PC-9 (cell line): ENCODE measurements around the gene RTN4R. TPM values are rescaled to one million over a fixed set of nuclear protein-coding genes. Genes with fewer than 3 reads are reported as not detected.
"Not testable (repeated sequence)": the region's sequence is repeated elsewhere in the genome, so short reads cannot be mapped to it uniquely, and the experiment has no call there.

Experiments
- BruUV-seq: library from RNA; stranded (reverse); fragments of 400-500 nt; replicated peaks from 2 replicates; lab custom pipeline; 2021; lab: Mats Ljungman, UMichigan
- CTCF ChIA-PET: fragments of 300-600 bp; sonication (Branson Sonifier 250); formaldehyde crosslinking; loops from one replicate; lab custom pipeline; 2022; ENCODE audit warnings: antibody characterized with exemption; lab: Charles Lee
- POLR2A ChIA-PET: fragments of 300-600 bp; sonication (Branson Sonifier 250); formaldehyde crosslinking; loops from one replicate; lab custom pipeline; 2022; ENCODE audit warnings: antibody characterized with exemption; ENCODE audit not compliant: unreplicated experiment; lab: Charles Lee
- DNase-seq, 2 experiments: peaks; one replicate each; pipeline versions ENCODE4 v3.0.0 to v3.0.0-alpha.2; 2015 to 2022; ENCODE audit warnings: mixed read lengths in 1 of 2
- H2AFZ ChIP-seq: fragments of 200-600 bp; sonication (generic); 2 replicates; pipeline ENCODE4 v1.8.1; 2017; ENCODE audit warnings: antibody characterized with exemption
- H3F3A ChIP-seq: fragments of 200-600 bp; sonication (generic); 2 replicates; pipeline ENCODE4 v1.8.1; 2017; ENCODE audit warnings: antibody characterized with exemption, mild to moderate bottlenecking, low read depth; ENCODE audit not compliant: insufficient read depth
- H3K27ac ChIP-seq: fragments of 200-600 bp; sonication (generic); 2 replicates; pipeline ENCODE4 v1.6.1; 2016; ENCODE audit warnings: mixed run types
- H3K27me3 ChIP-seq: fragments of 200-600 bp; sonication (generic); 2 replicates; pipeline ENCODE4 v1.6.1; 2016; ENCODE audit warnings: low read depth, mixed run types; ENCODE audit not compliant: insufficient read depth
- H3K36me3 ChIP-seq: fragments of 200-600 bp; sonication (generic); 2 replicates; pipeline ENCODE4 v1.6.1; 2016; ENCODE audit warnings: low read depth, mixed run types
- H3K4me1 ChIP-seq: fragments of 200-600 bp; sonication (generic); replicated peaks from 2 replicates; pipeline ENCODE4 v1.6.1; 2016; ENCODE audit warnings: mixed run types; ENCODE audit not compliant: insufficient read depth
- H3K4me2 ChIP-seq: fragments of 200-600 bp; sonication (generic); 2 replicates; pipeline ENCODE4 v1.6.1; 2017; ENCODE audit warnings: mixed run types
- H3K4me3 ChIP-seq: fragments of 200-600 bp; sonication (generic); 2 replicates; pipeline ENCODE4 v1.6.1; 2016; ENCODE audit warnings: mixed run types
- H3K79me2 ChIP-seq: fragments of 200-600 bp; sonication (generic); 2 replicates; pipeline ENCODE4 v1.6.1; 2017; ENCODE audit warnings: low read depth, mixed run types
- H3K9me2 ChIP-seq: fragments of 200-600 bp; sonication (generic); 2 replicates; pipeline ENCODE4 v1.8.1; 2017; ENCODE audit warnings: mild to moderate bottlenecking; ENCODE audit not compliant: insufficient read depth
- H3K9me3 ChIP-seq: fragments of 200-600 bp; sonication (generic); 2 replicates; pipeline ENCODE4 v1.8.1; 2016; ENCODE audit warnings: low read depth; ENCODE audit not compliant: insufficient read depth
- H4K20me1 ChIP-seq: fragments of 200-600 bp; sonication (generic); 2 replicates; pipeline ENCODE4 v1.8.1; 2017; ENCODE audit not compliant: insufficient read depth
- EZH2 ChIP-seq: fragments of 200-600 bp; sonication (generic); IDR thresholded peaks from 2 replicates; pipeline ENCODE4 v1.8.0; 2017; ENCODE audit warnings: antibody characterized with exemption, low read depth
- intact Hi-C: fragments of 100-400 bp; cut with micrococcal nuclease; formaldehyde crosslinking; loops from one replicate; pipeline ENCODE4 v1.10.0; 2022; ENCODE audit not compliant: unreplicated experiment
- total RNA-seq: library from RNA; stranded (reverse); gene quantifications from 2 replicates; pipeline ENCODE4 v1.2.3, GENCODE V29; 2021
- TF ChIP-seq, protein P1 (sequence below): fragments of 200-600 bp; sonication (generic); conservative IDR thresholded peaks from 2 replicates; pipeline ENCODE4 v1.6.1; 2017; ENCODE audit warnings: mixed run types, antibody characterized with exemption, mild to moderate bottlenecking, moderate library complexity

The RTN4R gene
- total RNA-seq, 1 experiment from 2014 or later = 5.0 TPM

DNA sequence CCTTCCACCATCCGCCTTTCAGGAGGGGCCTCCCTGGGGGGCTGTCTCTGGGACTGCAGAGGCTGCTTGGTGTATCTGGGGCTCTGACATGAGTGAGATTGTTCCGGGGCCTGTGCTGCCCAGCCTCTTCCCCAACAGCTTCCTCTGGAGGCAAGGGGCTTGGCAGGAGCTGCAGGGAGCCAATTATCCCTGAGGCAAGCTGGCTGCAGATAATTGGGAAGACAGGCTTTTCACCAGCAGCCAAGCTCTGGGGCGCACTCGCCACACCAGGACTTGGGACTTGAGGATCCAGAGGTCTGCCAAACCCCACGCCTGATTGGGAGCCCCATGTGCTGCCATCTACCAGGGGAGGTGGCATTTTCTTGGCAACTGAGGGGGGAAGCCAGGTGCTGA is 15.6 kb upstream of the RTN4R start:
- no peak for DNase-seq
- TF ChIP-seq EZH2 = no peak
- TF ChIP-seq, protein P1, sequence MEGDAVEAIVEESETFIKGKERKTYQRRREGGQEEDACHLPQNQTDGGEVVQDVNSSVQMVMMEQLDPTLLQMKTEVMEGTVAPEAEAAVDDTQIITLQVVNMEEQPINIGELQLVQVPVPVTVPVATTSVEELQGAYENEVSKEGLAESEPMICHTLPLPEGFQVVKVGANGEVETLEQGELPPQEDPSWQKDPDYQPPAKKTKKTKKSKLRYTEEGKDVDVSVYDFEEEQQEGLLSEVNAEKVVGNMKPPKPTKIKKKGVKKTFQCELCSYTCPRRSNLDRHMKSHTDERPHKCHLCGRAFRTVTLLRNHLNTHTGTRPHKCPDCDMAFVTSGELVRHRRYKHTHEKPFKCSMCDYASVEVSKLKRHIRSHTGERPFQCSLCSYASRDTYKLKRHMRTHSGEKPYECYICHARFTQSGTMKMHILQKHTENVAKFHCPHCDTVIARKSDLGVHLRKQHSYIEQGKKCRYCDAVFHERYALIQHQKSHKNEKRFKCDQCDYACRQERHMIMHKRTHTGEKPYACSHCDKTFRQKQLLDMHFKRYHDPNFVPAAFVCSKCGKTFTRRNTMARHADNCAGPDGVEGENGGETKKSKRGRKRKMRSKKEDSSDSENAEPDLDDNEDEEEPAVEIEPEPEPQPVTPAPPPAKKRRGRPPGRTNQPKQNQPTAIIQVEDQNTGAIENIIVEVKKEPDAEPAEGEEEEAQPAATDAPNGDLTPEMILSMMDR = no peak
- no peaks in the 10 kb centered on the region for H4K20me1 ChIP-seq
- H3K36me3 ChIP-seq = no peaks in the 10 kb centered on the region
- H3K27me3 ChIP-seq = peaks cover 1% of the 10 kb centered on the region; the same call in 1 of the 2 replicates
- H3K9me3 ChIP-seq = no peaks in the 10 kb centered on the region
- no peak overlapping the region for H3K4me3 ChIP-seq
- H3K4me1 ChIP-seq = no peaks in the 10 kb centered on the region
- POLR2A ChIA-PET = no interaction called here
- H3K27ac ChIP-seq = no peak overlapping the region
- no peaks in the 10 kb centered on the region for H3K79me2 ChIP-seq
- H3K9me2 ChIP-seq = no peaks in the 10 kb centered on the region
- no peak overlapping the region for H3K4me2 ChIP-seq
- BruUV-seq = no TSS peak
- CTCF ChIA-PET = interaction anchor here (0.7 to 0.8 kb wide), 2 partner anchors 127 to 282 kb away, joined by 3 to 11 read pairs; no protein-coding TSS in a partner anchor
- H3F3A ChIP-seq = no peaks in the 10 kb centered on the region
- intact Hi-C loops = loop anchor here (10.0 kb wide), 1 partner anchor 319 kb away; no protein-coding TSS in a partner anchor
- H2AFZ ChIP-seq = no peak overlapping the region

DNA sequence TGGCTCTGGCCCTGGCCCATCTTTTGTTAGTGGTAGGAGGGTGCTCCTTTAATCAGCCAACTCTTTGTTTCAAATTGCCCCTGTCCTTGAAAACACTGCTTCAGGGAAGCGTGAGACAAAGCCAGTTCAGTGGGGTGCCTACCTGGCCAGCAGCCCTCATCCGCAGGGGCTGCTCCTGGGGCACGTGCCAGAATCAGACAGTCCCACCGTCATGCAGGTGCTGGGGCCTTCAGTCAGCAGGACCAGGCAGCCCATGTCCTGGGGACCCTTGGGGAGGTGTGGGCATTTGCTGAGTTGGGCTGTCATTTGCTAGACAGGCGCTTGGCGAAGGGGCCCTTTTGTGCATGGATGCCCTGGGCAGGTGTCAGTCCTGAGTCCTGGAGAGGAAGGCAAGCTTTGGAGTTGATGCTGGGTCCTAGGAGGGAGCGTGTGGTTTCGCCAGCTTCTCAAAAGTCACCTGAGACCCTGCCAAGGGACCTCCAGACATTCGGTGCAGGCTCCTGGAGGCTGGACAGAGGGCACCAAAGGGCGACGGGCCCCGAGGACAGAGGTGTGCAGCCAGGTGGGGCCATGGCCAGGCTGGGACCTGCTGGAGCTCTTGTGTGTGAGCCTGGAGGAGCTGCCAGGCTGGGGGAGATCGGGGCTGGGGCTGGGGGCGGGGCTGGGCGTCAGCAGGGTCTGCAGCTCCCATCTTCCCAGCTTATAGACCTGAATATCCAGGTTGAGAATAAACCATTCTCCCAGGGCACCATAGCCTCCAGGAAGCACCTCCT is 15.0 kb upstream of the RTN4R start:
- H3K9me2 ChIP-seq = no peaks in the 10 kb centered on the region
- no peak for TF ChIP-seq EZH2
- TF ChIP-seq, protein P1 = no peak
- no peaks in the 10 kb centered on the region for H3F3A ChIP-seq
- ChIA-PET POLR2A (no interaction called here), CTCF (interaction anchor here (0.8 kb wide), 1 partner anchor 126 kb away, joined by 11 read pairs; no protein-coding TSS in a partner anchor)
- no peak overlapping the region for H3K4me2 ChIP-seq
- H3K36me3 ChIP-seq = no peaks in the 10 kb centered on the region
- no peaks in the 10 kb centered on the region for H3K9me3 ChIP-seq
- BruUV-seq = no TSS peak
- intact Hi-C loops = loop anchor here (10.0 kb wide), 1 partner anchor 318 kb away; no protein-coding TSS in a partner anchor
- H4K20me1 ChIP-seq = no peaks in the 10 kb centered on the region
- DNase-seq = no peak
- no peak overlapping the region for H3K27ac ChIP-seq
- no peak overlapping the region for H2AFZ ChIP-seq
- H3K79me2 ChIP-seq = no peaks in the 10 kb centered on the region
- H3K4me3 ChIP-seq = no peak overlapping the region
- H3K27me3 ChIP-seq = no peaks in the 10 kb centered on the region; the same call in 1 of the 2 replicates
- H3K4me1 ChIP-seq = no peaks in the 10 kb centered on the region

DNA sequence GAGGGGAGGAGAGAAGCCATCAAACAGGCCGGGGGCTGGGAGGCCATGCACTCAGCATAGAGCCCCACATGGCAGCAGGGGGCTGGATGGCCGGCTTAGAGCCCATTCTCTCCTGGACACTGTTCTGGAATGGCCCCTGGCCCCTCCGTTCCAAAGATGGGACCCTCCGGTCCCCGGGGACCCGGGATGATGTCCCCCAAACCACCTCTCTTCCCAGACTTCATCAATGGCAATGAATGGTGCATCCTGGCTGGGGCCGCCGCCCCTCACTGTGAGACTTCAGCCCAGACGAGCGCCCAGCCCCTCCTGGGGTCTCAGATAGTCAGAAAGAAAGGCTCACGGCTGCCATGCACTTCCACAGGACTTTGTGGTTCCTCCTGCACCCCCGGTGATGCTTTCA is 13.8 kb upstream of the RTN4R start:
- TF ChIP-seq, protein P1 = no peak
- TF ChIP-seq EZH2 = no peak
- Histone ChIP-seq H3K9me2 (no peaks in the 10 kb centered on the region), H3K4me3 (no peak overlapping the region), H4K20me1 (no peaks in the 10 kb centered on the region), H3K4me2 (no peak overlapping the region), H3F3A (no peaks in the 10 kb centered on the region), H3K9me3 (no peaks in the 10 kb centered on the region), H3K79me2 (no peaks in the 10 kb centered on the region), H3K36me3 (no peaks in the 10 kb centered on the region), H3K4me1 (no peaks in the 10 kb centered on the region), H3K27me3 (no peaks in the 10 kb centered on the region; the same call in 1 of the 2 replicates), H3K27ac (no peak overlapping the region), H2AFZ (no peak overlapping the region)
- intact Hi-C loops = loop anchor here (10.0 kb wide), 1 partner anchor 317 kb away; no protein-coding TSS in a partner anchor
- BruUV-seq = no TSS peak
- ChIA-PET POLR2A (no interaction called here), CTCF (no interaction called here)
- no peak for DNase-seq

DNA sequence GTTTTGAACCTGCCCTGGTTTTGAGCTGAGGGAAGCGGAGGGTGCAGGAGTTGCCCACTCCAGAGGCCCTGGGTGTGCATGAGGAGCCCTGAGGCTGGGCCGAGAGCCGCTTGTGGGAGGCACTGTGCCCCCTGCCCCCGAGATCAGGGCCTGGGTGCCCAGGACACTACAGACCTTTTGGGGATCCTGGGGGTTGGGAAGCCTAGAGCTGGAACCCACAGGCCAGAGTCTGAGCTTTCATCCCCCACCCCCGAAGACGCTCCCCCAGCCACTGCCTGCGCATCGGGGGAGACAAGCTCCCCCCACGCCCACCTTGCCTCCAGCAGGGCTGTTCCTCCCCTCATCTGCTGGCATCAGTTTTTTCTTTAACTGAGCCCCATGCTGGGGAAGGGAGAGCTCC is 13.4 kb upstream of the RTN4R start:
- BruUV-seq, H3K4me2 ChIP-seq, H3K9me2 ChIP-seq, H3K27me3 ChIP-seq, POLR2A ChIA-PET, H3K4me1 ChIP-seq, DNase-seq, H3K4me3 ChIP-seq, H3K36me3 ChIP-seq, CTCF ChIA-PET, H4K20me1 ChIP-seq, H3K79me2 ChIP-seq, H3F3A ChIP-seq, H2AFZ ChIP-seq, H3K9me3 ChIP-seq, H3K27ac ChIP-seq: not testable (repeated sequence)
- intact Hi-C loops = loop anchor here (10.0 kb wide), 1 partner anchor 317 kb away; no protein-coding TSS in a partner anchor
